ENCODE results near the gene ABLIM2.

Gene ABLIM2

DNA sequence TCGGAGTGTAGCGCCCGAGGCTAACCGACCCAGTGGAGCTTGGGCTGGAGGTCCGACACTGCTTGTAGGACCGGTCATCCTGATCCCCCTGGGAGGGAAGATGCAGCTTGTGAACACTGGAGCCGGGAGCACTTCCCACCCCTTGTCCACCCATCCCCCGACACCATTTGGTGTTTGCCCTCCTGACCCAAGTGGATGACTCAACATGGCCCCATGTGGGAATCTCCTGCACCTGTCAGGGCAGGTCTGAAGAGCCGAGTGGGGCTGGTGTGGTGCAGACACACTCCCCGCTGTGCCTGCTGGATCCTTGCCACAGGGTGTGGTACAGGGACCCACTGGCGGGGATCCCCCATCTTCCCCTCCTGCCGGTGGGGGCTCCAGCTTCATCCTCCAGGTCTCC is 128.9 kb downstream of the ABLIM2 start:
- no peaks in the 10 kb centered on the region for H3F3A ChIP-seq (ENCODE audit: insufficient read depth)
- H3K9me3 ChIP-seq (ENCODE audit: insufficient read depth, low read length): no peaks in the 10 kb centered on the region
- H3K27me3 ChIP-seq (ENCODE audit: low read length): no peaks in the 10 kb centered on the region
- H3K27ac ChIP-seq (ENCODE audit: low read depth, low read length): no peak overlapping the region
- no peak overlapping the region for H3K4me2 ChIP-seq (ENCODE audit: low read depth, low read length, poor library complexity, severe bottlenecking)
- no peak overlapping the region for H3K9ac ChIP-seq (ENCODE audit: low read length)
- H2AFZ ChIP-seq (ENCODE audit: low read depth, low read length, severe bottlenecking): no peak overlapping the region
- H3K79me2 ChIP-seq (ENCODE audit: insufficient read depth, low read length): no peaks in the 10 kb centered on the region
- TF ChIP-seq, protein P1, sequence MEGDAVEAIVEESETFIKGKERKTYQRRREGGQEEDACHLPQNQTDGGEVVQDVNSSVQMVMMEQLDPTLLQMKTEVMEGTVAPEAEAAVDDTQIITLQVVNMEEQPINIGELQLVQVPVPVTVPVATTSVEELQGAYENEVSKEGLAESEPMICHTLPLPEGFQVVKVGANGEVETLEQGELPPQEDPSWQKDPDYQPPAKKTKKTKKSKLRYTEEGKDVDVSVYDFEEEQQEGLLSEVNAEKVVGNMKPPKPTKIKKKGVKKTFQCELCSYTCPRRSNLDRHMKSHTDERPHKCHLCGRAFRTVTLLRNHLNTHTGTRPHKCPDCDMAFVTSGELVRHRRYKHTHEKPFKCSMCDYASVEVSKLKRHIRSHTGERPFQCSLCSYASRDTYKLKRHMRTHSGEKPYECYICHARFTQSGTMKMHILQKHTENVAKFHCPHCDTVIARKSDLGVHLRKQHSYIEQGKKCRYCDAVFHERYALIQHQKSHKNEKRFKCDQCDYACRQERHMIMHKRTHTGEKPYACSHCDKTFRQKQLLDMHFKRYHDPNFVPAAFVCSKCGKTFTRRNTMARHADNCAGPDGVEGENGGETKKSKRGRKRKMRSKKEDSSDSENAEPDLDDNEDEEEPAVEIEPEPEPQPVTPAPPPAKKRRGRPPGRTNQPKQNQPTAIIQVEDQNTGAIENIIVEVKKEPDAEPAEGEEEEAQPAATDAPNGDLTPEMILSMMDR (IDR thresholded peaks at IDR 0.05; ENCODE audit: insufficient read depth, low read length, poor library complexity, severe bottlenecking): no peak
- no peak for TF ChIP-seq EZH2phosphoT487 (conservative IDR thresholded peaks at IDR 0.05; ENCODE audit: low read length)
- no peaks in the 10 kb centered on the region for H3K9me2 ChIP-seq (replicated peaks; ENCODE audit: insufficient read depth, low read length)
- no peaks in the 10 kb centered on the region for H3K36me3 ChIP-seq (ENCODE audit: low read length)
- H4K20me1 ChIP-seq (ENCODE audit: low read depth, low read length): no peaks in the 10 kb centered on the region
- no peak overlapping the region for H3K4me3 ChIP-seq (ENCODE audit: insufficient read depth, low read length, poor library complexity, severe bottlenecking)

- no peak overlapping the region for H3K27ac ChIP-seq (ENCODE audit: low read depth, low read length)
- H3K27me3 ChIP-seq (ENCODE audit: low read length): no peaks in the 10 kb centered on the region
Observed at GRCh38 chr4:8028884-8029568, 129.6 kb downstream of the ABLIM2 start.

GRCh38 chr4:8028368-8028767 is 130.2 kb downstream of the ABLIM2 start:
- H3K27ac ChIP-seq (ENCODE audit: low read depth, low read length): no peak overlapping the region
- H3K4me3 ChIP-seq (ENCODE audit: insufficient read depth, low read length, poor library complexity, severe bottlenecking): no peak overlapping the region
- TF ChIP-seq EZH2phosphoT487 (conservative IDR thresholded peaks at IDR 0.05; ENCODE audit: low read length): no peak
- TF ChIP-seq, protein P1 (IDR thresholded peaks at IDR 0.05; ENCODE audit: insufficient read depth, low read length, poor library complexity, severe bottlenecking): no peak
- no peaks in the 10 kb centered on the region for H3F3A ChIP-seq (ENCODE audit: insufficient read depth)
- no peak overlapping the region for H3K4me2 ChIP-seq (ENCODE audit: low read depth, low read length, poor library complexity, severe bottlenecking)
- no peak overlapping the region for H2AFZ ChIP-seq (ENCODE audit: low read depth, low read length, severe bottlenecking)
- H3K9ac ChIP-seq (ENCODE audit: low read length): no peak overlapping the region
- no peaks in the 10 kb centered on the region for H3K27me3 ChIP-seq (ENCODE audit: low read length)
- H3K36me3 ChIP-seq (ENCODE audit: low read length): no peaks in the 10 kb centered on the region
- H3K9me3 ChIP-seq (ENCODE audit: insufficient read depth, low read length): no peaks in the 10 kb centered on the region
- no peaks in the 10 kb centered on the region for H3K9me2 ChIP-seq (replicated peaks; ENCODE audit: insufficient read depth, low read length)
- H4K20me1 ChIP-seq (ENCODE audit: low read depth, low read length): no peaks in the 10 kb centered on the region
- no peaks in the 10 kb centered on the region for H3K79me2 ChIP-seq (ENCODE audit: insufficient read depth, low read length)

More at GRCh38 chr4:8028884-8029568, 129.6 kb downstream of the ABLIM2 start:
- no peak for TF ChIP-seq EZH2phosphoT487 (conservative IDR thresholded peaks at IDR 0.05; ENCODE audit: low read length)
- TF ChIP-seq, protein P1 (IDR thresholded peaks at IDR 0.05; ENCODE audit: insufficient read depth, low read length, poor library complexity, severe bottlenecking): no peak
- H3K9me2 ChIP-seq (replicated peaks; ENCODE audit: insufficient read depth, low read length): no peaks in the 10 kb centered on the region
- no peak overlapping the region for H2AFZ ChIP-seq (ENCODE audit: low read depth, low read length, severe bottlenecking)
- H3K4me2 ChIP-seq (ENCODE audit: low read depth, low read length, poor library complexity, severe bottlenecking): no peak overlapping the region
- no peaks in the 10 kb centered on the region for H4K20me1 ChIP-seq (ENCODE audit: low read depth, low read length)
- no peaks in the 10 kb centered on the region for H3K9me3 ChIP-seq (ENCODE audit: insufficient read depth, low read length)
- no peaks in the 10 kb centered on the region for H3F3A ChIP-seq (ENCODE audit: insufficient read depth)
- H3K36me3 ChIP-seq (ENCODE audit: low read length): no peaks in the 10 kb centered on the region
- no peaks in the 10 kb centered on the region for H3K79me2 ChIP-seq (ENCODE audit: insufficient read depth, low read length)
- H3K9ac ChIP-seq (ENCODE audit: low read length): no peak overlapping the region
- no peak overlapping the region for H3K4me3 ChIP-seq (ENCODE audit: insufficient read depth, low read length, poor library complexity, severe bottlenecking)
